ENCODE results near the gene DYNC2H1. TPM values are rescaled to one million over a fixed set of nuclear protein-coding genes. Genes with fewer than 3 reads are reported as not detected.

The DYNC2H1 gene
- total RNA-seq, 1 experiment from 2014 or later = 17.2 TPM

DNA sequence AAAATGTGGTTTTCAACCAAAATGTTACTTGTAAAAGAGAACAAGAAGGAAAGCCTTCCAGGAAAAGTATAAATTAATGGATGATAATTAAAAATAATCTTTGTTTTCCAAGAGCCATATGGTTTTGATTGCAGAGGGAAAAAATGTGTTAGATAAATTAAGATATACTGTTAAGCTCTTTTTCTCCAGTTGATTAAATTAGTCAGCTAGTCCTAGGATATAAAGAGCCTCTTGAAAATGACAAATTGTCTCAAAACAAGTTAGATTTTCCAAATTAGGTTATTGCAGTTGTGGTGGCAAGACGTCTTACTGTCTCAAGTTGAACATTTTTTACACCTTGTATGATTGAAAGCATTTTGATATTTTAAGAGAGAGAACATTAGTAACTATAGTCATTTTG is 110.9 kb downstream of the DYNC2H1 start (continued):
- TF ChIP-seq, protein P1, sequence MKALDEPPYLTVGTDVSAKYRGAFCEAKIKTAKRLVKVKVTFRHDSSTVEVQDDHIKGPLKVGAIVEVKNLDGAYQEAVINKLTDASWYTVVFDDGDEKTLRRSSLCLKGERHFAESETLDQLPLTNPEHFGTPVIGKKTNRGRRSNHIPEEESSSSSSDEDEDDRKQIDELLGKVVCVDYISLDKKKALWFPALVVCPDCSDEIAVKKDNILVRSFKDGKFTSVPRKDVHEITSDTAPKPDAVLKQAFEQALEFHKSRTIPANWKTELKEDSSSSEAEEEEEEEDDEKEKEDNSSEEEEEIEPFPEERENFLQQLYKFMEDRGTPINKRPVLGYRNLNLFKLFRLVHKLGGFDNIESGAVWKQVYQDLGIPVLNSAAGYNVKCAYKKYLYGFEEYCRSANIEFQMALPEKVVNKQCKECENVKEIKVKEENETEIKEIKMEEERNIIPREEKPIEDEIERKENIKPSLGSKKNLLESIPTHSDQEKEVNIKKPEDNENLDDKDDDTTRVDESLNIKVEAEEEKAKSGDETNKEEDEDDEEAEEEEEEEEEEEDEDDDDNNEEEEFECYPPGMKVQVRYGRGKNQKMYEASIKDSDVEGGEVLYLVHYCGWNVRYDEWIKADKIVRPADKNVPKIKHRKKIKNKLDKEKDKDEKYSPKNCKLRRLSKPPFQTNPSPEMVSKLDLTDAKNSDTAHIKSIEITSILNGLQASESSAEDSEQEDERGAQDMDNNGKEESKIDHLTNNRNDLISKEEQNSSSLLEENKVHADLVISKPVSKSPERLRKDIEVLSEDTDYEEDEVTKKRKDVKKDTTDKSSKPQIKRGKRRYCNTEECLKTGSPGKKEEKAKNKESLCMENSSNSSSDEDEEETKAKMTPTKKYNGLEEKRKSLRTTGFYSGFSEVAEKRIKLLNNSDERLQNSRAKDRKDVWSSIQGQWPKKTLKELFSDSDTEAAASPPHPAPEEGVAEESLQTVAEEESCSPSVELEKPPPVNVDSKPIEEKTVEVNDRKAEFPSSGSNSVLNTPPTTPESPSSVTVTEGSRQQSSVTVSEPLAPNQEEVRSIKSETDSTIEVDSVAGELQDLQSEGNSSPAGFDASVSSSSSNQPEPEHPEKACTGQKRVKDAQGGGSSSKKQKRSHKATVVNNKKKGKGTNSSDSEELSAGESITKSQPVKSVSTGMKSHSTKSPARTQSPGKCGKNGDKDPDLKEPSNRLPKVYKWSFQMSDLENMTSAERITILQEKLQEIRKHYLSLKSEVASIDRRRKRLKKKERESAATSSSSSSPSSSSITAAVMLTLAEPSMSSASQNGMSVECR (CRISPR knock-in tag; IDR thresholded peaks at IDR 0.05; ENCODE audit: borderline replicate concordance) = no peak

GRCh38 chr11:103222806-103223205 is 113.6 kb downstream of the DYNC2H1 start:
- no peaks in the 10 kb centered on the region for H3K9me3 Mint-ChIP-seq
- ATAC-seq (no peak), DNase-seq (ENCODE audit: low spot score) (no peak)
- H3K4me3 Mint-ChIP-seq = no peak overlapping the region
- H3K4me1 Mint-ChIP-seq = no peaks in the 10 kb centered on the region
- ChIA-PET CTCF (no interaction called here), POLR2A (no interaction called here)
- TF ChIP-seq ZBTB21 (CRISPR knock-in tag; IDR thresholded peaks at IDR 0.05; ENCODE audit: borderline replicate concordance) = no peak
- no peak for TF ChIP-seq MLX (CRISPR knock-in tag; IDR thresholded peaks at IDR 0.05)
- no peak for TF ChIP-seq SP1 (CRISPR knock-in tag; conservative IDR thresholded peaks at IDR 0.05)
- no peak for TF ChIP-seq SOX15 (CRISPR knock-in tag; IDR thresholded peaks at IDR 0.05)
- no peak for TF ChIP-seq NFATC4 (CRISPR knock-in tag; IDR thresholded peaks at IDR 0.05)
- no peak for TF ChIP-seq HMGA2 (CRISPR knock-in tag; IDR thresholded peaks at IDR 0.05)
- no peak for TF ChIP-seq ZNF425 (CRISPR knock-in tag; conservative IDR thresholded peaks at IDR 0.05)
- TF ChIP-seq ATF1 (CRISPR knock-in tag; IDR thresholded peaks at IDR 0.05) = no peak
- no peak for TF ChIP-seq EMX1 (CRISPR knock-in tag; IDR thresholded peaks at IDR 0.05)
- no peak for TF ChIP-seq ZNF138 (CRISPR knock-in tag; conservative IDR thresholded peaks at IDR 0.05)
- TF ChIP-seq ZSCAN18 (CRISPR knock-in tag; IDR thresholded peaks at IDR 0.05) = no peak
- TF ChIP-seq ETV6 (CRISPR knock-in tag; IDR thresholded peaks at IDR 0.05) = no peak
- H3K27me3 Mint-ChIP-seq (ENCODE audit: low read depth) = no peaks in the 10 kb centered on the region
- no peaks in the 10 kb centered on the region; the same call in 1 of the 2 replicates for H3K36me3 Mint-ChIP-seq
- no peak overlapping the region for H3K27ac Mint-ChIP-seq

DNA sequence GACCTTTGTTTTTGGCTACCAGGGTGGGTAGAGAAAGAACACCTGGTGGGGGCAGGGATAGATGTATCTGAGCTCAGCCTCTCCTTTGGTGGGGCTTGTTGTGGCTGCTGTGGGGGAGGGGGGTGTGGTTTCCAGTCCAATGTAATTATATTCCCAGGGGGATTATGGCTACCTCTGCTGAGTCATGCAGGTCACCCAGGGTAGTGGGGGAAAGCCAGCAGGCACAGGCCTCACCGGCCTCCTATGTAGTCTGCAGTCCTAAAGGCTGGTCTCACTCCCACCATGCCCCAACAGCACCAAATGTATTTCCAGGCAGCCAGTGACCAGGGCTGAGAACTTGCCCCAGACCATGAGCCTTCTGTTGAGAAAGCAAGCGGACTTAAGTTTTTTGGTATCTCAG is 119.6 kb downstream of the DYNC2H1 start:
- CTCF ChIA-PET = no interaction called here
- no peaks in the 10 kb centered on the region for H3K27me3 Mint-ChIP-seq (ENCODE audit: low read depth)

More for the DNA sequence above, 119.6 kb downstream of the DYNC2H1 start:
- H3K4me3 Mint-ChIP-seq = no peak overlapping the region
- H3K9me3 Mint-ChIP-seq = no peaks in the 10 kb centered on the region
- DNase-seq (ENCODE audit: low spot score) (peak; percentile 4), ATAC-seq (peak; percentile 51)
- H3K4me1 Mint-ChIP-seq = peaks cover 7% of the 10 kb centered on the region
- TF ChIP-seq, protein P2, sequence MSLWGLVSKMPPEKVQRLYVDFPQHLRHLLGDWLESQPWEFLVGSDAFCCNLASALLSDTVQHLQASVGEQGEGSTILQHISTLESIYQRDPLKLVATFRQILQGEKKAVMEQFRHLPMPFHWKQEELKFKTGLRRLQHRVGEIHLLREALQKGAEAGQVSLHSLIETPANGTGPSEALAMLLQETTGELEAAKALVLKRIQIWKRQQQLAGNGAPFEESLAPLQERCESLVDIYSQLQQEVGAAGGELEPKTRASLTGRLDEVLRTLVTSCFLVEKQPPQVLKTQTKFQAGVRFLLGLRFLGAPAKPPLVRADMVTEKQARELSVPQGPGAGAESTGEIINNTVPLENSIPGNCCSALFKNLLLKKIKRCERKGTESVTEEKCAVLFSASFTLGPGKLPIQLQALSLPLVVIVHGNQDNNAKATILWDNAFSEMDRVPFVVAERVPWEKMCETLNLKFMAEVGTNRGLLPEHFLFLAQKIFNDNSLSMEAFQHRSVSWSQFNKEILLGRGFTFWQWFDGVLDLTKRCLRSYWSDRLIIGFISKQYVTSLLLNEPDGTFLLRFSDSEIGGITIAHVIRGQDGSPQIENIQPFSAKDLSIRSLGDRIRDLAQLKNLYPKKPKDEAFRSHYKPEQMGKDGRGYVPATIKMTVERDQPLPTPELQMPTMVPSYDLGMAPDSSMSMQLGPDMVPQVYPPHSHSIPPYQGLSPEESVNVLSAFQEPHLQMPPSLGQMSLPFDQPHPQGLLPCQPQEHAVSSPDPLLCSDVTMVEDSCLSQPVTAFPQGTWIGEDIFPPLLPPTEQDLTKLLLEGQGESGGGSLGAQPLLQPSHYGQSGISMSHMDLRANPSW (CRISPR knock-in tag; conservative IDR thresholded peaks at IDR 0.05; ENCODE audit: low read depth) = no peak
- TF ChIP-seq HMGA2 (CRISPR knock-in tag; IDR thresholded peaks at IDR 0.05) (no peak), SMAD3 (CRISPR knock-in tag; IDR thresholded peaks at IDR 0.05; ENCODE audit: borderline replicate concordance) (no peak), ZSCAN18 (CRISPR knock-in tag; IDR thresholded peaks at IDR 0.05) (no peak)
- TF ChIP-seq, protein P1 (CRISPR knock-in tag; IDR thresholded peaks at IDR 0.05; ENCODE audit: borderline replicate concordance) = no peak
- POLR2A ChIA-PET = no interaction called here
- 0 out of 2 replicates have a peak overlapping the region, but pooled peaks have one; percentile 44 for H3K27ac Mint-ChIP-seq
- H3K36me3 Mint-ChIP-seq = no peaks in the 10 kb centered on the region

Measured in WTC11 (cell line).